Nephron (organoid): ENCODE measurements around the gene CTDSPL2.

ENCODE experiments used
- H3K27ac Mint-ChIP-seq, 3 experiments: 2 replicates each; pipeline ENCODE4 v1.8.0; 2020; ENCODE audit warnings: mixed read lengths in 3 of 3, mild to moderate bottlenecking in 2 of 3, moderate library complexity in 1 of 3
- H3K27me3 Mint-ChIP-seq: 2 replicates; pipeline ENCODE4 v1.8.0; 2021; ENCODE audit warnings: low read depth, mild to moderate bottlenecking, moderate library complexity, mixed read lengths
- H3K36me3 Mint-ChIP-seq: 2 replicates; pipeline ENCODE4 v1.8.0; 2020; ENCODE audit warnings: low read depth, mixed read lengths
- H3K4me1 Mint-ChIP-seq: 2 replicates; pipeline ENCODE4 v1.8.0; 2020; ENCODE audit warnings: mixed read lengths
- H3K4me3 Mint-ChIP-seq, 3 experiments: 2 replicates each; pipeline ENCODE4 v1.8.0; 2020; ENCODE audit warnings: mild to moderate bottlenecking in 3 of 3, mixed read lengths in 3 of 3, moderate library complexity in 2 of 3
- H3K9me3 Mint-ChIP-seq: 2 replicates; pipeline ENCODE4 v1.8.0; 2020; ENCODE audit warnings: mixed read lengths
- CTCF ChIP-seq, 3 experiments: fragments of 200-600 bp; sonication (generic); IDR thresholded peaks; one replicate each; pipeline ENCODE4 v1.5.0; 2021; ENCODE audit warnings: antibody characterized with exemption in 3 of 3; ENCODE audit not compliant: unreplicated experiment in 3 of 3

Gene CTDSPL2

GRCh38 chr15:44468709-44469385 is 41.4 kb downstream of the CTDSPL2 start:
- Mint-ChIP-seq H3K4me1 (no peaks in the 10 kb centered on the region), H3K36me3 (peaks cover 59% of the 10 kb centered on the region), H3K9me3 (peaks cover 10% of the 10 kb centered on the region), H3K4me3 (no peak overlapping the region), H3K27ac (no peak overlapping the region), H3K27me3 (no peaks in the 10 kb centered on the region)
- TF ChIP-seq CTCF (IDR thresholded peaks at IDR 0.05; ENCODE audit: unreplicated experiment in 3 of 3), result no peak

GRCh38 chr15:44471885-44472455 is 44.5 kb downstream of the CTDSPL2 start:
- H3K4me3 Mint-ChIP-seq, result no peak overlapping the region
- H3K36me3 Mint-ChIP-seq, result peaks cover 51% of the 10 kb centered on the region
- H3K27ac Mint-ChIP-seq, result no peak overlapping the region
- TF ChIP-seq CTCF (IDR thresholded peaks at IDR 0.05; ENCODE audit: unreplicated experiment in 3 of 3), result no peak
- H3K4me1 Mint-ChIP-seq, result no peaks in the 10 kb centered on the region
- no peaks in the 10 kb centered on the region for H3K27me3 Mint-ChIP-seq
- peaks cover 10% of the 10 kb centered on the region for H3K9me3 Mint-ChIP-seq

GRCh38 chr15:44479343-44479742 is 51.9 kb downstream of the CTDSPL2 start:
- no peak for TF ChIP-seq CTCF (IDR thresholded peaks at IDR 0.05; ENCODE audit: unreplicated experiment in 3 of 3)
- no peaks in the 10 kb centered on the region for H3K4me1 Mint-ChIP-seq

GRCh38 chr15:44482090-44482489 is 54.7 kb downstream of the CTDSPL2 start:
- Mint-ChIP-seq H3K27me3 (no peaks in the 10 kb centered on the region), H3K4me1 (no peaks in the 10 kb centered on the region), H3K4me3 (no peak overlapping the region), H3K27ac (no peak overlapping the region), H3K9me3 (no peaks in the 10 kb centered on the region), H3K36me3 (peaks cover 27% of the 10 kb centered on the region)
- TF ChIP-seq CTCF (IDR thresholded peaks at IDR 0.05; ENCODE audit: unreplicated experiment in 3 of 3), result no peak

More at GRCh38 chr15:44479343-44479742, 51.9 kb downstream of the CTDSPL2 start:
- Mint-ChIP-seq H3K27ac (no peak overlapping the region), H3K4me3 (no peak overlapping the region), H3K27me3 (no peaks in the 10 kb centered on the region), H3K9me3 (no peaks in the 10 kb centered on the region), H3K36me3 (peaks cover 16% of the 10 kb centered on the region)

GRCh38 chr15:44485880-44486279 is 58.5 kb downstream of the CTDSPL2 start:
- Mint-ChIP-seq H3K9me3 (no peaks in the 10 kb centered on the region), H3K4me3 (no peak overlapping the region), H3K36me3 (peaks cover 45% of the 10 kb centered on the region), H3K27ac (peak overlapping the region in 2 of 3 experiments; percentile 21 to 23), H3K4me1 (peaks cover 8% of the 10 kb centered on the region), H3K27me3 (no peaks in the 10 kb centered on the region)
- no peak for TF ChIP-seq CTCF (IDR thresholded peaks at IDR 0.05; ENCODE audit: unreplicated experiment in 3 of 3)

- no peaks in the 10 kb centered on the region for H3K27me3 Mint-ChIP-seq
- H3K9me3 Mint-ChIP-seq, result no peaks in the 10 kb centered on the region
- peaks cover 8% of the 10 kb centered on the region for H3K4me1 Mint-ChIP-seq
- no peak for TF ChIP-seq CTCF (IDR thresholded peaks at IDR 0.05; ENCODE audit: unreplicated experiment in 3 of 3)
- no peak overlapping the region for H3K4me3 Mint-ChIP-seq
- peaks cover 59% of the 10 kb centered on the region for H3K36me3 Mint-ChIP-seq
- H3K27ac Mint-ChIP-seq, result peak overlapping the region; percentile 80 to 93 (median 86)
These were observed 62.0 kb downstream of the CTDSPL2 start for GRCh38 chr15:44489464-44489863.
